H9 (cell line): Measurements from ENCODE around the gene SERPINE1. TPM values are rescaled to one million over a fixed set of nuclear protein-coding genes. Genes with fewer than 3 reads are reported as not detected.

Source experiments
- DNase-seq: peaks from one replicate; pipeline ENCODE4 v3.0.0-alpha.2; 2017
- H2AFZ ChIP-seq: one replicate; pipeline ENCODE4 v1.6.1; 2013; ENCODE audit warnings: mild to moderate bottlenecking, low read length, control low read depth, moderate library complexity
- H2AK5ac ChIP-seq: 2 replicates; pipeline ENCODE4 v1.6.1; 2013; ENCODE audit warnings: low read length, control low read depth, mixed read lengths; ENCODE audit not compliant: insufficient read length
- H2BK120ac ChIP-seq: one replicate; pipeline ENCODE4 v1.6.1; 2013; ENCODE audit warnings: low read depth, mild to moderate bottlenecking, low read length, control low read depth, inconsistent platforms; ENCODE audit not compliant: poor library complexity, severe bottlenecking
- H2BK12ac ChIP-seq: 2 replicates; pipeline ENCODE4 v1.6.1; 2013; ENCODE audit warnings: low read length, control low read depth, mixed read lengths, low read depth; ENCODE audit not compliant: insufficient read length
- H2BK15ac ChIP-seq: 2 replicates; pipeline ENCODE4 v1.6.1; 2013; ENCODE audit warnings: low read depth, low read length, control low read depth
- H2BK20ac ChIP-seq: one replicate; pipeline ENCODE4 v1.6.1; 2013; ENCODE audit warnings: low read depth, mild to moderate bottlenecking, low read length, control low read depth, inconsistent platforms; ENCODE audit not compliant: poor library complexity, severe bottlenecking
- H2BK5ac ChIP-seq: 2 replicates; pipeline ENCODE4 v1.6.1; 2013; ENCODE audit warnings: low read length, control low read depth, mixed read lengths; ENCODE audit not compliant: insufficient read length
- H3K14ac ChIP-seq: 2 replicates; pipeline ENCODE4 v1.6.1; 2013; ENCODE audit warnings: low read length, control low read depth; ENCODE audit not compliant: insufficient read depth
- H3K18ac ChIP-seq: 2 replicates; pipeline ENCODE4 v1.6.1; 2013; ENCODE audit warnings: low read depth, mild to moderate bottlenecking, mixed read lengths, low read length, control low read depth; ENCODE audit not compliant: insufficient read length
- H3K23ac ChIP-seq: 2 replicates; pipeline ENCODE4 v1.6.1; 2013; ENCODE audit warnings: low read length, control low read depth, mixed read lengths, low read depth; ENCODE audit not compliant: insufficient read length
- H3K23me2 ChIP-seq: 2 replicates; pipeline ENCODE4 v1.6.1; 2013; ENCODE audit warnings: low read depth, mild to moderate bottlenecking, mixed read lengths, low read length, control low read depth; ENCODE audit not compliant: insufficient read length, poor library complexity, severe bottlenecking
- H3K27ac ChIP-seq: 2 replicates; pipeline ENCODE4 v1.5.1; 2013; ENCODE audit warnings: low read length, control low read depth, mixed read lengths, low read depth; ENCODE audit not compliant: insufficient read length
- H3K27me3 ChIP-seq: 2 replicates; pipeline ENCODE4 v1.6.1; 2013; ENCODE audit warnings: low read length, control low read depth, inconsistent platforms; ENCODE audit not compliant: insufficient read depth
- H3K4ac ChIP-seq: 2 replicates; pipeline ENCODE4 v1.6.1; 2013; ENCODE audit warnings: low read depth, mild to moderate bottlenecking, control low read depth, inconsistent platforms, low read length, moderate library complexity
- H3K4me1 ChIP-seq: 2 replicates; pipeline ENCODE4 v1.6.1; 2013; ENCODE audit warnings: low read length, control low read depth, inconsistent platforms; ENCODE audit not compliant: insufficient read depth
- H3K4me2 ChIP-seq: 2 replicates; pipeline ENCODE4 v1.6.1; 2013; ENCODE audit warnings: low read length, control low read depth, mixed read lengths; ENCODE audit not compliant: insufficient read length, insufficient read depth
- H3K56ac ChIP-seq: 2 replicates; pipeline ENCODE4 v1.6.1; 2013; ENCODE audit warnings: low read depth, mild to moderate bottlenecking, mixed read lengths, low read length, control low read depth; ENCODE audit not compliant: insufficient read length
- H3K79me1 ChIP-seq: 2 replicates; pipeline ENCODE4 v1.6.1; 2013; ENCODE audit warnings: low read depth, mild to moderate bottlenecking, moderate library complexity, low read length, control low read depth, inconsistent platforms; ENCODE audit not compliant: insufficient read depth, poor library complexity, severe bottlenecking
- H3K79me2 ChIP-seq: 2 replicates; pipeline ENCODE4 v1.6.1; 2013; ENCODE audit warnings: low read length, control low read depth, inconsistent platforms; ENCODE audit not compliant: insufficient read depth
- H3K9ac ChIP-seq: 2 replicates; pipeline ENCODE4 v1.6.1; 2013; ENCODE audit warnings: low read length, control low read depth, mixed read lengths; ENCODE audit not compliant: insufficient read length; ENCODE audit errors: extremely low read depth
- H3K9me3 ChIP-seq: one replicate; pipeline ENCODE4 v1.6.1; 2013; ENCODE audit warnings: low read depth, low read length, inconsistent platforms; ENCODE audit not compliant: control insufficient read depth
- H3T11ph ChIP-seq: one replicate; pipeline ENCODE4 v1.6.1; 2013; ENCODE audit warnings: mild to moderate bottlenecking, low read length, control low read depth, inconsistent platforms
- H4K20me1 ChIP-seq: one replicate; pipeline ENCODE4 v1.6.1; 2013; ENCODE audit not compliant: control insufficient read depth, insufficient read length, insufficient read depth
- H4K5ac ChIP-seq: 2 replicates; pipeline ENCODE4 v1.6.1; 2013; ENCODE audit warnings: low read depth, mild to moderate bottlenecking, mixed read lengths, low read length, control low read depth; ENCODE audit not compliant: insufficient read length
- H4K8ac ChIP-seq: replicated peaks from 2 replicates; pipeline ENCODE4 v1.6.1; 2013; ENCODE audit warnings: low read length, control low read depth, mixed read lengths, low read depth; ENCODE audit not compliant: insufficient read length
- H4K91ac ChIP-seq: 2 replicates; pipeline ENCODE4 v1.6.1; 2013; ENCODE audit warnings: low read depth, mild to moderate bottlenecking, moderate library complexity, mixed read lengths, low read length, control low read depth; ENCODE audit not compliant: insufficient read length
- H3K27ac Mint-ChIP-seq, 3 experiments: 2 replicates in 2 of 3; 3 replicates in 1 of 3; pipeline ENCODE4 v1.8.0; 2020 to 2021; ENCODE audit warnings: mixed read lengths in 3 of 3, mild to moderate bottlenecking in 1 of 3, moderate library complexity in 1 of 3
- H3K27me3 Mint-ChIP-seq: 2 replicates; pipeline ENCODE4 v1.8.0; 2021; ENCODE audit warnings: low read depth, mild to moderate bottlenecking, moderate library complexity, mixed read lengths
- H3K36me3 Mint-ChIP-seq, 3 experiments: 2 replicates in 2 of 3; 3 replicates in 1 of 3; pipeline ENCODE4 v1.8.0; 2020 to 2021; ENCODE audit warnings: low read depth in 3 of 3, mixed read lengths in 3 of 3; ENCODE audit not compliant: insufficient read depth in 1 of 3
- H3K4me1 Mint-ChIP-seq, 2 experiments: 2 replicates each; pipeline ENCODE4 v1.8.0; 2020; ENCODE audit warnings: mixed read lengths in 2 of 2
- H3K4me3 Mint-ChIP-seq, 2 experiments: 2 replicates in 1 of 2; 3 replicates in 1 of 2; pipeline ENCODE4 v1.8.0; 2020 to 2021; ENCODE audit warnings: mild to moderate bottlenecking in 2 of 2, mixed read lengths in 2 of 2, moderate library complexity in 1 of 2
- H3K9me3 Mint-ChIP-seq, 2 experiments: 2 replicates in 1 of 2; 3 replicates in 1 of 2; pipeline ENCODE4 v1.8.0; 2020; ENCODE audit warnings: mild to moderate bottlenecking in 2 of 2, mixed read lengths in 2 of 2, moderate library complexity in 1 of 2
- CTCF ChIP-seq: fragments of 200-600 bp; sonication (generic); conservative IDR thresholded peaks from 3 replicates; pipeline ENCODE4 v1.8.0; 2021; ENCODE audit warnings: antibody characterized with exemption, mild to moderate bottlenecking
- WGBS: extraction: QIAGEN DNeasy Blood & Tissue Kit; methylation state at CpG from one replicate; pipeline ENCODE4 v1.1.7; 2013; ENCODE audit warnings: missing lambda C conversion rate, low lambda C conversion rate, mixed read lengths; ENCODE audit not compliant: insufficient read length; ENCODE audit errors: extremely low coverage; 5-methylcytosine and 5-hydroxymethylcytosine counted together
- total RNA-seq: library from RNA; stranded (reverse); gene quantifications from 2 replicates; pipeline ENCODE4 v1.2.1, GENCODE V29; 2021

The SERPINE1 gene
- total RNA-seq, 1 experiment from 2014 or later = 11.5 TPM

DNA sequence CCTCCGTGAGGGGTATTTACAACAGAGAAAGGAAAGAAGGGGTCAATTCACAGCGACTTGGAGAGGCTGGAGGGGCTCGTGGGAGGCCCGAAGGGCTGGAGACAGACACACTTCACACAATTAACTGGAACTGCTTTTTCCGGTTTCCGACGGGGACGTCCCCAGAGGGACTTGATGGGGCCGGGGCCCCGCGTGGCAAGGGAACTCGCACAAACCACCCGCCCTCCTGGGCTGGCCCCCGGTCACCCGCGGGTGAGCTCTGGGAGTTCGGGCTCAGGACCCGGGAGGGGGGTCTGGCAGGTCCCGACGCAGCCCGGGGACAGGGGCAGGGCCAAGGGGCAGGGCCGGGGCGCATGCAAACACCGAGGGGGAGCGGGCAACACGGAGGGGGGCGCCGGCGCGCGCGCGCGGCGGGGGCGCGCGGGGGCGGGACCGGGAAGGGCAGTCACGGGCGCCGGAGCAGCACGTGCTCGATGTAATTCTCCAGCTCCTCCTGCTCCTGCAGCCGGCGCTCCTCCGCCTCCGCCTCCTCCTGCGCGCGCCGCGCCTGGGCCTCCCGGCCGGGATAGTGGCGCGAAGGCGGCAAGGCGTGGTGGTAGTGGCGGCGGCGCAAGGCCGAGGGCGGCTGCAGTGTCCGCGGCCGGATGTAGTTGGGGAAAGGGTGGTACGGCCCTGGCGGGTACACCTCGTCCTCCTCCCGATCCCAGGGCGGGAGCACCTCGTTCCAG is 35.8 kb downstream of the SERPINE1 start:
- peaks cover 29% of the 10 kb centered on the region for H3K27me3 Mint-ChIP-seq
- peak; percentile 84 for DNase-seq
- WGBS = no CpG with 5 or more reads among the region's 74 CpGs

More for the DNA sequence above, 35.8 kb downstream of the SERPINE1 start:
- Mint-ChIP-seq H3K27ac (peak overlapping the region in 2 of 3 experiments; percentile 42 to 92; a peak in 3 of 7 replicates), H3K9me3 (no peaks in the 10 kb centered on the region), H3K36me3 (peaks cover 0 to 14% (median 11%) of the 10 kb centered on the region in 3 experiments; a peak in 4 of 7 replicates), H3K4me3 (peak overlapping the region; percentile 79 to 87), H3K4me1 (peaks cover 41 to 61% of the 10 kb centered on the region in 2 experiments)
- H3K9me3 ChIP-seq = no peaks in the 10 kb centered on the region
- no peak overlapping the region for H2BK5ac ChIP-seq
- no peak for TF ChIP-seq CTCF
- H3K27me3 ChIP-seq = no peaks in the 10 kb centered on the region; the same call in 1 of the 2 replicates
- no peak overlapping the region for H3K4ac ChIP-seq
- no peak overlapping the region for H3K23ac ChIP-seq
- H4K5ac ChIP-seq = no peak overlapping the region
- peak overlapping the region; percentile 50; the same call in 1 of the 2 replicates for H3K14ac ChIP-seq
- H4K20me1 ChIP-seq = no peaks in the 10 kb centered on the region
- no peaks in the 10 kb centered on the region for H3K79me2 ChIP-seq
- H4K8ac ChIP-seq = no peak overlapping the region
- peak overlapping the region; percentile 65 for H3K4me2 ChIP-seq
- H3K27ac ChIP-seq = no peak overlapping the region
- no peak overlapping the region for H4K91ac ChIP-seq
- H3K4me1 ChIP-seq = peaks cover 9% of the 10 kb centered on the region; the same call in 1 of the 2 replicates
- no peaks in the 10 kb centered on the region for H3K79me1 ChIP-seq
- no peak overlapping the region for H2BK20ac ChIP-seq
- H3K18ac ChIP-seq = peak overlapping the region; percentile 53
- H2BK120ac ChIP-seq = no peak overlapping the region
- no peak overlapping the region for H2BK12ac ChIP-seq
- no peak overlapping the region for H2BK15ac ChIP-seq
- H2AFZ ChIP-seq = no peak overlapping the region
- no peak overlapping the region for H3K56ac ChIP-seq
- no peak overlapping the region for H3T11ph ChIP-seq
- H3K23me2 ChIP-seq = peaks cover 34% of the 10 kb centered on the region
- no peak overlapping the region for H2AK5ac ChIP-seq
- H3K9ac ChIP-seq = no peak overlapping the region
